Mammary microvascular endothelial cell (primary cell): Measurements from ENCODE around the gene NPIPB2. TPM values are rescaled to one million over a fixed set of nuclear protein-coding genes. Genes with fewer than 3 reads are reported as not detected.

Source experiments
- total RNA-seq: library from RNA; depleted of rRNA; stranded (reverse); fragments of >200 nt; gene quantifications from 2 replicates; pipeline ENCODE4 v1.2.3, GENCODE V29; 2015

NPIPB2 gene
- total RNA-seq: 0.30 and 0.60 TPM in 2 replicates

GRCh38 chr16:11941945-11942344 lies at the start of gene NPIPB2:
TSS of gene NPIPB2 (minus strand) at chr16:11942045. CDS start at chr16:11942045, 0 bp downstream.

GRCh38 chr16:11964761-11965551 lies 23.1 kb upstream of the NPIPB2 start, which contains the start of gene TNFRSF17:
TSS of gene TNFRSF17 (plus strand) at chr16:11965210. CDS start at chr16:11965325, 115 bp downstream.

GRCh38 chr16:11915644-11916523 lies 26.0 kb downstream of the NPIPB2 start, which contains the start of gene GSPT1:
TSS of gene GSPT1 (minus strand) at chr16:11915956. CDS start at chr16:11915720, 236 bp downstream.

Other genes starting within 250 kb of the NPIPB2 start
- gene TXNDC11, start 199.2 kb downstream of the NPIPB2 start, total RNA-seq: 52.2 and 58.7 TPM in 2 replicates
- gene ZC3H7A, start 144.8 kb downstream of the NPIPB2 start, total RNA-seq: 27.8 and 28.5 TPM in 2 replicates
- 138 and 152 TPM in 2 replicates for gene RSL1D1, start 90.5 kb downstream of the NPIPB2 start, total RNA-seq
- gene GSPT1, start 26.1 kb downstream of the NPIPB2 start, total RNA-seq: 100 and 102 TPM in 2 replicates
- not detected in 2 replicates for gene TNFRSF17, start 23.2 kb upstream of the NPIPB2 start, total RNA-seq
- gene SNX29, start 34.7 kb upstream of the NPIPB2 start, total RNA-seq: 8.9 and 9.1 TPM in 2 replicates